Omental fat pad (tissue), 4 donors: ENCODE measurements around the gene LRFN2. TPM values are rescaled to one million over a fixed set of nuclear protein-coding genes. Genes with fewer than 3 reads are reported as not detected.

Experiments used
- ATAC-seq: fragments of 150-250 bp; one replicate; pipeline ENCODE4 v1.9.1; 2016; ENCODE audit warnings: mild to moderate bottlenecking, moderate library complexity; ENCODE audit not compliant: low FRiP score
- DNase-seq: peaks from one replicate; pipeline ENCODE4 v3.0.0-alpha.2; 2019; ENCODE audit warnings: low spot score
- total RNA-seq, 4 donors: library from RNA; depleted of rRNA; stranded (reverse); fragments of >200 nt; gene quantifications; one replicate each; pipeline ENCODE4 v1.1.0, GENCODE V29; 2016
- TF ChIP-seq, protein P1 (sequence below), 3 donors: fragments of 450-650 bp; IDR thresholded peaks; one replicate each; pipeline ENCODE4 v1.5.1; 2016 to 2017; ENCODE audit warnings: antibody characterized with exemption in 3 of 3, mild to moderate bottlenecking in 3 of 3, moderate library complexity in 2 of 3

LRFN2 gene
- total RNA-seq, 4 donors from 2014 or later = not detected

- ATAC-seq (no peak), DNase-seq (no peak)
- TF ChIP-seq, protein P1, sequence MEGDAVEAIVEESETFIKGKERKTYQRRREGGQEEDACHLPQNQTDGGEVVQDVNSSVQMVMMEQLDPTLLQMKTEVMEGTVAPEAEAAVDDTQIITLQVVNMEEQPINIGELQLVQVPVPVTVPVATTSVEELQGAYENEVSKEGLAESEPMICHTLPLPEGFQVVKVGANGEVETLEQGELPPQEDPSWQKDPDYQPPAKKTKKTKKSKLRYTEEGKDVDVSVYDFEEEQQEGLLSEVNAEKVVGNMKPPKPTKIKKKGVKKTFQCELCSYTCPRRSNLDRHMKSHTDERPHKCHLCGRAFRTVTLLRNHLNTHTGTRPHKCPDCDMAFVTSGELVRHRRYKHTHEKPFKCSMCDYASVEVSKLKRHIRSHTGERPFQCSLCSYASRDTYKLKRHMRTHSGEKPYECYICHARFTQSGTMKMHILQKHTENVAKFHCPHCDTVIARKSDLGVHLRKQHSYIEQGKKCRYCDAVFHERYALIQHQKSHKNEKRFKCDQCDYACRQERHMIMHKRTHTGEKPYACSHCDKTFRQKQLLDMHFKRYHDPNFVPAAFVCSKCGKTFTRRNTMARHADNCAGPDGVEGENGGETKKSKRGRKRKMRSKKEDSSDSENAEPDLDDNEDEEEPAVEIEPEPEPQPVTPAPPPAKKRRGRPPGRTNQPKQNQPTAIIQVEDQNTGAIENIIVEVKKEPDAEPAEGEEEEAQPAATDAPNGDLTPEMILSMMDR (IDR thresholded peaks at IDR 0.05) = no peak
Observed at GRCh38 chr6:40523505-40524172, 63.5 kb downstream of the LRFN2 start.

- DNase-seq = no peak
- TF ChIP-seq, protein P1 (IDR thresholded peaks at IDR 0.05) = no peak
- ATAC-seq = no peak
Observed at GRCh38 chr6:40521496-40521895, 65.7 kb downstream of the LRFN2 start.

GRCh38 chr6:40520678-40521077 is 66.5 kb downstream of the LRFN2 start:
- TF ChIP-seq, protein P1 (IDR thresholded peaks at IDR 0.05) = no peak
- ATAC-seq (no peak), DNase-seq (no peak)

DNA sequence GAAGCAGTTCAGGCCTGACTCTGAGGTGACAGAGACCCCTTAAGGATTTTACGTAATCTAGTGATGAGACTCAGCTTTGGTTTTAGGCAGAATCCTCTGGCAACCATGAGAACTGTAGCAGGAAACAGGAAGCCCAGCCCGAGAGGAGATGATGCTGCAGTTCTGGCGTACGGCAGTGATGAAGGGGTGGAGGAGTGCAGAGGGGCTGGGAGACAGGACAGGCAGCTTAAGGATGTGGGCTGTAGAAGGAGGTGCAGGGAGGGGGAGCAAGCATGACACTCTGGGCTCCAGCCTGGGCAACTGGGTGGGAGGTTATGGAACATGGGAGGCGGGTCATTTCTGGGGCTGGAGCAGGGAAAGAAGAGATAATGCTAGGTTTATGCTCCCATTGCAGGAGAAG is 67.1 kb downstream of the LRFN2 start:
- no peak for ATAC-seq
- no peak for DNase-seq
- TF ChIP-seq, protein P1 (IDR thresholded peaks at IDR 0.05) = no peak

- DNase-seq (no peak), ATAC-seq (no peak)
- TF ChIP-seq, protein P1 (IDR thresholded peaks at IDR 0.05) = no peak
Observed at GRCh38 chr6:40517654-40518053, 69.5 kb downstream of the LRFN2 start.

DNA sequence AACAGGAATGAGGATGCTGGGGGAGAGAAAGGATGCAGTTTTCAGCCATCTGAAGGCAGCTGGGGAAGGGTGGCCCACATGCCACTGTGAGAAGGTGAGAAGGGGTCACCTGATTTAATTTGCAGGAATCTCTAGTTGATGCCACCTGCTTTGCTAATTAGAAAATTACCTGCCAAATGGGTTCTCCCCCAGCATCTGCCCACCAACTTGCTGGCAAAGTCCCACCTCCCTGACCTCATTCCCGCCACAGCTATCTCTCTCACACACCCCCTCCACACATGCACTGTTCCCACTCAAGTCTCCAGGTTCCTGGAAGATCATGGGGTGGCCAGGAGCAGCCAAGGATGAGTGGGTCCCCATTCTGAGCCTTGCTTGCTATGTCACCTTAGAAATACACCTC is 70.7 kb downstream of the LRFN2 start:
- no peak for ATAC-seq
- TF ChIP-seq, protein P1 (IDR thresholded peaks at IDR 0.05) = no peak
- DNase-seq = no peak

- TF ChIP-seq, protein P1 (IDR thresholded peaks at IDR 0.05) = no peak
- DNase-seq (no peak), ATAC-seq (no peak)
Observed at GRCh38 chr6:40512340-40512739, 74.8 kb downstream of the LRFN2 start.
